Ishikawa (cell line): ENCODE measurements around the gene NR3C2.

Experiments used
- CEBPB ChIP-seq: IDR thresholded peaks from 2 replicates; pipeline ENCODE4 v1.6.1; 2012
- CREB1 ChIP-seq: IDR thresholded peaks from 2 replicates; pipeline ENCODE4 v1.6.1; 2012; ENCODE audit warnings: low read depth
- EGR1 ChIP-seq: IDR thresholded peaks from 2 replicates; pipeline ENCODE4 v1.6.1; 2012
- EP300 ChIP-seq: IDR thresholded peaks from 2 replicates; pipeline ENCODE4 v1.6.1; 2012; ENCODE audit warnings: borderline replicate concordance
- FOXM1 ChIP-seq: IDR thresholded peaks from 2 replicates; pipeline ENCODE4 v1.6.1; 2012; ENCODE audit warnings: low read depth, borderline replicate concordance
- MAX ChIP-seq: IDR thresholded peaks from 2 replicates; pipeline ENCODE4 v1.6.1; 2012
- NFIC ChIP-seq: IDR thresholded peaks from 2 replicates; pipeline ENCODE4 v1.6.1; 2012
- RAD21 ChIP-seq: IDR thresholded peaks from 2 replicates; pipeline ENCODE4 v1.6.1; 2012; ENCODE audit warnings: low read depth
- REST ChIP-seq: IDR thresholded peaks from 2 replicates; pipeline ENCODE4 v1.6.1; 2012; ENCODE audit warnings: low read depth, mild to moderate bottlenecking
- TAF1 ChIP-seq: IDR thresholded peaks from 2 replicates; pipeline ENCODE4 v1.6.1; 2012; ENCODE audit warnings: low read depth, mild to moderate bottlenecking
- TCF12 ChIP-seq: IDR thresholded peaks from 2 replicates; pipeline ENCODE4 v1.6.1; 2012; ENCODE audit warnings: low read depth
- TEAD4 ChIP-seq: IDR thresholded peaks from 2 replicates; pipeline ENCODE4 v1.6.1; 2012
- USF1 ChIP-seq: IDR thresholded peaks from 2 replicates; pipeline ENCODE4 v1.6.1; 2012
- YY1 ChIP-seq: IDR thresholded peaks from 2 replicates; pipeline ENCODE4 v1.6.1; 2012; ENCODE audit warnings: low read depth
- ZBTB7A ChIP-seq: IDR thresholded peaks from 2 replicates; pipeline ENCODE4 v1.6.1; 2012; ENCODE audit warnings: low read depth

NR3C2 gene

GRCh38 chr4:148196164-148196563, 246.1 kb downstream of the NR3C2 start:
- TF ChIP-seq EGR1 = no peak
- TF ChIP-seq TCF12 = no peak
- no peak for TF ChIP-seq RAD21
- TF ChIP-seq NFIC = no peak
- no peak for TF ChIP-seq REST
- no peak for TF ChIP-seq CEBPB
- no peak for TF ChIP-seq TAF1
- no peak for TF ChIP-seq FOXM1
- no peak for TF ChIP-seq MAX
- no peak for TF ChIP-seq TEAD4
- no peak for TF ChIP-seq CREB1
- no peak for TF ChIP-seq YY1
- TF ChIP-seq USF1 = no peak
- TF ChIP-seq ZBTB7A = no peak
- no peak for TF ChIP-seq EP300

GRCh38 chr4:148192526-148192925, 249.7 kb downstream of the NR3C2 start:
- TF ChIP-seq CREB1 (no peak), REST (no peak), TCF12 (no peak), MAX (no peak), ZBTB7A (no peak), EP300 (no peak), NFIC (no peak), TEAD4 (no peak), YY1 (no peak), CEBPB (no peak), RAD21 (no peak), TAF1 (no peak), USF1 (no peak), FOXM1 (no peak)

- TF ChIP-seq EP300 (no peak), NFIC (no peak), CREB1 (no peak), REST (no peak), TAF1 (no peak)
Measured at GRCh38 chr4:148184922-148185321, 257.3 kb downstream of the NR3C2 start.

GRCh38 chr4:148182230-148182911, 259.8 kb downstream of the NR3C2 start:
- TF ChIP-seq CREB1 = no peak
- TF ChIP-seq EGR1 = no peak
- no peak for TF ChIP-seq USF1
- TF ChIP-seq MAX = no peak
